22Rv1 (cell line): ENCODE measurements around the gene CREB3L4.

ENCODE experiments used
- ZFX ChIP-seq: fragments of 450-650 bp; IDR thresholded peaks from 2 replicates; pipeline ENCODE4 v1.6.1; 2017; ENCODE audit warnings: antibody characterized with exemption, borderline replicate concordance
- TF ChIP-seq, protein P1 (sequence below): fragments of 450-650 bp; IDR thresholded peaks from 2 replicates; pipeline ENCODE4 v1.5.1; 2017; ENCODE audit warnings: mild to moderate bottlenecking

DNA sequence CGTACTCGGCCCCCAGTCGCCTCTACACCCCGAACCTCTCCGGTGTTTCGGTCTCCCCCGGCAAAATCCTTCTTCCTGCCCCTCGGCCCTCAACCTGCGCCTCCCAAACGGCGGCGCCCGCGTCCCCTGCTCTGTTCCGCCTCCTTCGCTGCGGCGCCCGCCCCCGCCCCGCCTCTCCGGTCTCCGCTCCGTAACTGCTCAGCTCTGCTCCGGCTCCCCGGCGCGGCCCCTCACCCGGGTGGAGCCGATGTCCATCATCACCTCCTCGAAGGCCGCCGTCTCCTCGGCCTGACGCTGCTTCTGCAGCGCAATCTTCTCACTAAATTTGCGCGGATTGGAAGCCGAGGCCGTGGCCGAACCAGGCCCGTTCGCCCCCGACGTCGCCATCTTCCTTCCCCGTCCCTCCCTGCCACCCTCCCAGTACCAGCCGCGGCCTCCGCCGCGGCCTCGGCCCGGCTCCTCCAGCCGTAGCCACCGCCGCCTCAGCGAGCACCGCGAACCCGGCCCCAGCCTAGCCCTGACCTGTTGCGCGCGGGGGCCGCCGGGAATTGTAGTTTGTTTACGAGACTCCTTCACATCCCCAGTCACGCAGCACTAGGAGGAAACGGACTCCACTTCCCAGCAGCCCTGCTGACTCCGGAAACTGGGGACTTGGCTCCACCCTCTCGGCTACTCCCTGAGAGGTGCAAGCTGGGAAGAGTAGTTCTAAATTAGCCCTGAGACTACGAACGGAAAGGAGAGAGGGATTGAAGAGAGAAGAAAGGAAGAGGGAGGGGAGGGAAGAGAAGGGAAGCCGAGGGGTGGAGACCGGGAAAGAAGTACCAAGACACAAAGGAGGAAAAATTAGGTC, 9.4 kb upstream of the CREB3L4 start, which contains the start of gene CRTC2:
- TF ChIP-seq, protein P1, sequence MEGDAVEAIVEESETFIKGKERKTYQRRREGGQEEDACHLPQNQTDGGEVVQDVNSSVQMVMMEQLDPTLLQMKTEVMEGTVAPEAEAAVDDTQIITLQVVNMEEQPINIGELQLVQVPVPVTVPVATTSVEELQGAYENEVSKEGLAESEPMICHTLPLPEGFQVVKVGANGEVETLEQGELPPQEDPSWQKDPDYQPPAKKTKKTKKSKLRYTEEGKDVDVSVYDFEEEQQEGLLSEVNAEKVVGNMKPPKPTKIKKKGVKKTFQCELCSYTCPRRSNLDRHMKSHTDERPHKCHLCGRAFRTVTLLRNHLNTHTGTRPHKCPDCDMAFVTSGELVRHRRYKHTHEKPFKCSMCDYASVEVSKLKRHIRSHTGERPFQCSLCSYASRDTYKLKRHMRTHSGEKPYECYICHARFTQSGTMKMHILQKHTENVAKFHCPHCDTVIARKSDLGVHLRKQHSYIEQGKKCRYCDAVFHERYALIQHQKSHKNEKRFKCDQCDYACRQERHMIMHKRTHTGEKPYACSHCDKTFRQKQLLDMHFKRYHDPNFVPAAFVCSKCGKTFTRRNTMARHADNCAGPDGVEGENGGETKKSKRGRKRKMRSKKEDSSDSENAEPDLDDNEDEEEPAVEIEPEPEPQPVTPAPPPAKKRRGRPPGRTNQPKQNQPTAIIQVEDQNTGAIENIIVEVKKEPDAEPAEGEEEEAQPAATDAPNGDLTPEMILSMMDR: peak; percentile 30
- TF ChIP-seq ZFX: no peak
